ENCODE data around the gene EPB41L4B.
"Not testable (repeated sequence)": the region's sequence is repeated elsewhere in the genome, so short reads cannot be mapped to it uniquely, and the experiment has no call there.

The EPB41L4B gene

DNA sequence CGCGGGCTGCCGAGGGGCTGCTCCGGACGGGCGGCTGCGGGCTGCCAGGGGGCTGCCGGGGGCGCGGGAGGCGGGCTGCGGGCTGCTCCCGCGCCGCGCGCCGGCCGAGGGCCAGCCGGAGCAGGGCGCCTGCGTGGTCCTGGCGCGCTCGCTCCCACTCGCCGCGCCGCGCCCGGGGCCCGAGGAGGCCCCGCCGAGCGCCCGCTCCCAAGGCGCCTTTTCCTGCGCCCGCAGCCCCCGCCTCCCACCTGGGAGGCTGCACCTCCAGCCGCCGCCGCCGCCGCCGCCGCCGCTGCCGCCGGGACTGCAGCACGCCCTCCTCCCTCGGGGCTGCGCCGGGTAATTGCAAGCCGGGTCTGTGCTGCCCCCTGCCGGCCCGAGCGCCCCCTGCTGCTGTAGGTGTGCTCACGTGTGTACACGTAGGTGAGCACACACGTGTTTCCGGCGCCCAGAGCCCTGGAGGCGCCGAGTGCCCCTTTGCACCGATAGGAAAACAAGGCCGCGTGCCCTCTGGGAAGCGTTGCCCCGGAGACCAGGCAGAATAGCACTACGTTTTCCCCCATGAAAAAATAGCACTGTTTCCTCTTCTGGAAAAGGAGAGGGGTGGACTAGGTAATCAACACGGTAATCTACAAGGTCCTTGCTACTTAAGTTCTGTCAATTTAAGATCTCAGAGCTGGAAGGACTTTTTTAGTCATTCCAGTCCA, at the start of gene EPB41L4B:
TSS of gene EPB41L4B (minus strand) at position 318 of the 707 bp plus-strand sequence. CDS start 613 bp downstream, outside the sequence.
- peak; percentile 78 for DNase-seq

- no peak for DNase-seq
Observed at GRCh38 chr9:109369285-109369684, 48.4 kb upstream of the EPB41L4B start.

GRCh38 chr9:109360771-109361170, 39.9 kb upstream of the EPB41L4B start:
- no peak for DNase-seq

DNA sequence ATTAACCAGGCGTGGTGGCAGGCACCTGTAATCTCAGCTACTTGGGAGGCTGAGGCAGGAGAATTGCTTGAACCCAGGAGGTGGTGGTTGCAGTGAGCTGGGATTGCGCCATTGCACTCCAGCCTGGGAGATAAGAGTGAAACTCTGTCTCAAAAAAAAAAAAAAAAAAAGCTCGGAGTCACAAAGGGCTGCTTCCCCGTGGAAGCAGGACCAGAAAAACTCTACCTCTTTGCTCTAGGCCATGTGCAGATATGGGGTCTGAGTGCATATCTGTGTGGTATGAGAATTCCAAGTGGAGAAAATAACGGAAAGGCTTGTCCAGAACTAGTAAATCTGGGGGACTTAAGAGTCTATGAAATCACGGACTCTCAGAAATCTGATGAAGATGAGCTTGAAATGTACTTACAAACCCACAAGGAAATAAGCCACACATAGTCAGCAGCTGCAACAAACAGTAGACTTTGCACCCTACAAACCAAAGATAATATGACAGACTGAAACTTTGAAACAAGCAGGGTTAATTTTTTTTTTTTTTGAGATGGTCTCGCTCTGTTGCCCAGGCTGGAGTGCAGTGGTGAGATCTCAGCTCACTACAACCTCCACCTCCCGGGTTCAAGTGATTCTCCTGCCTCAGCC, 38.2 kb upstream of the EPB41L4B start:
- not testable (repeated sequence) for DNase-seq

- DNase-seq, result no peak
Observed at GRCh38 chr9:109355564-109356297, 34.9 kb upstream of the EPB41L4B start.

DNA sequence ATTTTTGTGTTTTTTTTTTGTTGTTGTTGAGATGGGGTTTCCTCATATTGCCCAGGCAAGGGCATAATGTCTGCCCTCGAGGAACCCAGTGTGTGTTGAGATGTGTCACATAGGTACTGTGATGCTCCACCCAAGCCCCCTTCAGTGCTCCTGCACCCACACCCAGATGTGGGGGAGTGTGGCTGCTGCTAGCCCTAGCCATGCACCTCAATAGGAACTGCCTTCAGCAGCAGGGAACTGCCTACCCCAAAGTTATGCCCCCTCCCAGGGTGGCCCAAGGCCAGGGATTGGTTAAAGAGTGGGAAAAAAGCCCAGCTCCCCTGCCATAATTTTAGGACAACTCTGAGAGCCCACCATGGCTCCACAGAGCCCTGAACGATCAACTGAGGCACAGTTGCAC, 33.3 kb upstream of the EPB41L4B start:
- DNase-seq, result no peak

- DNase-seq, result no peak
Observed at GRCh38 chr9:109351032-109351431, 30.2 kb upstream of the EPB41L4B start.

DNA sequence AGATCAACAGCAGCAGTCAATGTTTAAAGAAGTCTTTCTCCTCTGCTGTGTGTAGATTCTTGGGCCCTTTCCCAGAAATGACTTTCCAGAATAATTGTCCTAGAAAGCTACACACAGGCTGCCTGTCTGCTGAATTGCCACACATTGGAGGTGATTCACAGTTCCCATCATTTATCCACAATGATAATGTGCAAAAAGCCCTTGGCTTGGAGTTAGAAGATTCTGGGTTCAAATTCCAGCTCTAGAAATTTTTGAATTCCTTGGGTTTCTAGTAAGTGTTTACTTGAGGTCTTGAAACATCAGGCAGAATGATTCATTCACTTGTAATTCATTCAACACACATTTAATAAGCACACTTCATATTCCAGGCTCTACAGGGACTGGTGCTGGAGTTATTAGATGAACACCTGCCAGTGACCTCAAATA, 28.6 kb upstream of the EPB41L4B start:
- DNase-seq, result no peak

DNA sequence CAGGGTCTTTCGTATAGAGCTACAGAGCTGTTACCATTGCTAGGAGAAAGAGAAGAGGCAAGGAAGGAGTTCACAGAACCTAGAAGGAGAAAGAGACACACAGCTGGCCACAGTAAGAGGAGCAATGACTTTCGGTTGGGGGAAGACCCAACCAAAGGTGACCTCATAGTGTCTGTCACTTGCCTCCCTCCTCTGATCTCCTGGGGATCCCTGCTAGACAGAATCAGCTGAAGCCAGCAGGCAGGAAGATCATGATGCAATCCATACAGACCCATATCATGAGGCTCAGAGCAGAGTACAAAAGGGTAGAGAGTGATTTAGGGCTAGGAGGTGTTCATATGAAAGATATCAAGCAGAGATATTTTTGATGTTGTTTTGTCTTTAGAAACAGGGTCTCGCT, 26.0 kb upstream of the EPB41L4B start:
- no peak for DNase-seq

DNA sequence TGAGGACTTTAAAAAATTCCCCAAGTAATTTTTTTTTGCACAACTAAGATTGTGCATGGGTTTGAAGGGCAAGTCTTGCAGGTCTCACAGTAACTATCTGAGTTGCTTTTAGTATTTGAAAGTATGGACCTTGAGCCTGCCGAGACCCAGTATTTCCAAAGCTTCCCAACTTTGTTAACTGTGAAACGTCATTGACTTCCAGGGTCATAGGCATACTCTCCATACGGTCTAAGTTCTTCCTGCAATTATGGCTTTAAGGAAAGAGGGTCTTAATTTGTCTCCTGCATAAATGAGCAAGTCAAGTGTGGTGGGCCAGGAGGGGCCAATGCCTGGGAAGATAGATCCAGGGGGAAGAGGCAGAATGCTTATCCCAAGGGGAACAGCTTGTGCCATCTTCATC, 24.0 kb upstream of the EPB41L4B start:
- DNase-seq, result no peak

DNA sequence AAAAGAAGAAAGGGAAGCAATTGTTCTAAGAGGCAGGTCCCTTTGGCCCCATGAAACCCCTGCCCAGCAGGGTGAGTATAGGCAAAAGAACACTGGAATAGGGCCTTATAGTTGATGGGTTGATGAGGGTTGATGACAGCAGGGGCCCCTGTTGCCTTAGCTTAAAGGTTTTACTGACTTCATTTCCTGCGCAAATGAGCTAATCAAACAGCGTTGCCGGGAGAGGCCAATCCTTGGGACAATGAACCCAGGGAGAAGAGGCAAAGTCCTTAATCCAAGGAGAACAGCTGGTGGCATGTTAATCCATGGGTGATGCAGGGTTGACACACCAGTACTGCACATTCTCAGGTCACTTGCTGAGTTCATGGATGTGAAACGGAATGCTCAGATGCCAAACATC, 22.0 kb upstream of the EPB41L4B start:
- DNase-seq, result no peak

GRCh38 chr9:109341561-109341960, 20.7 kb upstream of the EPB41L4B start:
- no peak for DNase-seq

DNA sequence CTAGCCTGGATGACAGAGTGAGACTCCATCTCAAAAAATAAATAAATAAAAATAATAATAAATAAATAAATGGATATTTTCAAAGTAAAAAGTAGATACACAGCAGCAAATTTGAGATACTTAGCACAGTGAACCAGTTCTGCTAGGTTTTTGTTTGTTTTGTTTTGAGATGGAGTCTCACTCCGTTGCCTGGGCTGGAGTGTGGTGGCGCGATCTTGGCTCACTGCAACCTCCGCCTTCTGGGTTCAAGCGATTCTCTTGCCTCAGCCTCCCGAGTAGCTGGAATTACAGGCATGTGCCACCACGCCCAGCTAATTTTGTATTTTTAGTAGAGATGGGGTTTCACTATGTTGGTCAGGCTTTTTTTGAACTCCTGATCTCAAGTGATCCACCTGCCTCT, 20.1 kb upstream of the EPB41L4B start:
- not testable (repeated sequence) for DNase-seq

DNA sequence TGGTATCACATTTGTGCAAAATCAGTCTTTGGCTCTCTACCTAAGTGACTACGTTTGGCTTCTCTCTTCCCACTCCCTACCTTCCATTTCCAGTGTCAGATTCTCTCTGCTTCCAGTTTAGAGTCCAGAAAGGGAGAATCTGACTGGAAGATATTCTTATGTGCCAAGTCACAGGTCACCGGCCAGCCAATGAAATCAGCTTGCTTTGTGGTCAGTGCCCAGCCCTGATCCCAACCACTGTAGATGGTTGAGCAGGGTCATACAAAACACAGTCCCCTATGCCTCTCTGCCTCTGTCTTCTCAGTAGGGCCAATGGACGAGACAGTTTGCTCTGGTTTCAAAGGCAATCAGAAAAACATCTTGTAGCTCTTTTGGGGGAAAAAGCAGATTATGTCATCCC, 15.6 kb upstream of the EPB41L4B start:
- no peak for DNase-seq

GRCh38 chr9:109335929-109336328, 15.1 kb upstream of the EPB41L4B start:
- no peak for DNase-seq

GRCh38 chr9:109335121-109335520, 14.3 kb upstream of the EPB41L4B start:
- no peak for DNase-seq

- DNase-seq, result no peak
Observed at GRCh38 chr9:109331353-109331752, 10.5 kb upstream of the EPB41L4B start.

- DNase-seq, result no peak
Observed at GRCh38 chr9:109329638-109330258, 8.9 kb upstream of the EPB41L4B start.

DNA sequence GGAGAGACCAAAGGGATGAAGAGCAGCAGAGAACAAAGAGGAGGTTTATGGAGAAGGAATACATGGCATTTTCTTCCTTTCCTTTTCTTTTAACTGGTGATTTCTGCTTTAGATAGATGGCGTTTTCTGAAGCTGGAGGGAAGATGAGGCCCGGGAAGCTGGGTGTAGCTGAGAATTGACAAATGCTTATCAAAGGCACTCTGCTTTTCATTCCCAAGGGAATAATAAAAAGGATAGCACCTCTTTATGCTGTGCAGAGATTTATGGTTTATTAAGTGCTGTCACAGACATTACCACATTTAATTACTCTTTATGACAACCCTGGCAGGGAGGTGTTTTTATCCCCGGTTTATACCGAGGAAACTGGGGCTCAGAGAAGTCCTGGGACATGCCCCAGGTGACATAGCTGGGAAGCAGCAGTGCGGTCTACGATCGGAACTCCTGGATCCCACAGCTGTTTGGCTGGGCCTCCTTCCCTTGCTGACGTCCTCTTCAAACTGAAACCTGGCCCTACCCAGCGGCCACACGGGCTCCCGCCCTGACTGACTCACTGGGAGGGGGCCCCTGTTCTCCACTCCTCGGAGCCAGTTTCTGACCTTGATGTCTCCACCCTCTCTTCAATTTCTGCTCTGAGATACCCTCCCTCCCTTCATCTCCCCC, 8.2 kb upstream of the EPB41L4B start:
- DNase-seq, result no peak

DNA sequence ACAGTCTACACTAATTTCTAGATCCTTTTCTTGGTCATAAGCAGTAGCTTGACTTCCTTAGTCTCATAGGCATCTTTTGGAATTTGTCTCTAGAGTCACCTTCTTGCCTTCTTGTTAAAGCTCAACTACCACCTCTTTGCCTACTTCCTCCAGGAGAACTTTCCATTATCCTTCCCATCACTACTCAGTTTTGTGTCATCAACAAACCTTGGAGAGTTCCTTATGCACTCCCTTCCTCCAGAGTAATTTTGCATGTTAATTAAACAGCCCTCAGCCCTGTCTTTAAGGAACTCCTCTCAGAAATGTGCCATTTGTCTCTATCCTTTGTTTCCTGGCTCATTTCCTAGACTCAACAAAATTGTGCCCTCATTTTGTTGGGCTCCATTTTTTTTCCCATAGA, 4.2 kb upstream of the EPB41L4B start:
- no peak for DNase-seq

DNA sequence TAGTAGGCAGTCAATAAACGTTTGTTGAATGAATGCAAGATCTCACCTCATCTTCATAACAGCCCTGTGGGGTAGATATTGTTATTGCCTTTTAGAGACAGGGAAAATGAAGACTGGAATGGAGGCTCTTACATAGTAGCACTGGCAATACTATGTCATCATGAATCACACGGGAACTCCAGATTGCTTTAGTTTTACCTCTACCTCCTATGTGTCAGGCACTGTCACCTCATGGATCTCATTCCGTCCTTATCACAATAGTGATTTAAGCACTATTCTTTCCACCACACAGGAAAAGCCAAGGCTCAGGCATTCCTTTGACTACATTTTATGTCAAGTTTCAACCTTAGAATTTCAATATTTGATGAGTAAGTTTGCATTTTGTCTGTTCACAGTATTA, 2.9 kb upstream of the EPB41L4B start:
- no peak for DNase-seq

DNA sequence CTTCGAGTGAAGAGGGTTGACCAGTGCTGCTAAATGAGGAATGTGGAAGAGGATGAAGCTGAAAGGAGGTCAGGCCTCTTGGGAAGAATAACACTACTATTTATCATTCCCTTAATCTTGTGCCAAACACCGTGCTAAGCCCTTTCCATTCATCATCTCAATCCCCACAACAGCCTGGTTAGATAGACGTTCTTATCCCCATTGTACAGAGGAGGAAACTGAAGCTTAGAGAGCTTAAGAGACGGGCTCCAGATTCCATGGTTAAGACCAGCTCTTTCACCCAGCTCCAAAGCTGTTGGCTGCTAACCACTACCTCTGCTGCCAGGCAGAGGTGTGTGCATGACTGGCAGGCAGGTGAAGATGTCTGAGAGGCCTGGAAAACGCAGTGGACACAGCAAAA, 868 bp upstream of the EPB41L4B start:
- DNase-seq, result no peak

DNA sequence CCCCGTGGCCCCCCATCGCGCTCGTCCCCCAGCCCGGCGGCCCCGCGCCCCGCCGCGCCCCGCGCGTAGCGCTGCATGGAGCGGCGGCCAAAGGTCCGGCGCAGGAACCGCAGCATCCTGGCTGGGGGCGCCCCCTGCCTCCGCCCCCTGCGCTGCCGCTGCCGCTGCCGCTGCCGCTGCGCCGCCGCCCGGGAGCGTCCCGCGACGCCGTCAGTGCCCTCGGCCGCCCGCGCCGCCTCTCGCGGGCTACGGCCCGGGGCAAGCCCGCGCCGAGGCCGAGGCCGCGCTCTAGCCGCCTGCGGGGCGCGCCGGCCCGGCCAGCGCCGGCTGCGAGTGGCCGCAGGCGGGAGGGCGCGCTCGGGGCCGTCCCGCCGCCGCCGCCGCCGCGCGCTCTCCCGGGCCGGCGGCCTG, 523 bp downstream of the EPB41L4B start:
- peak; percentile 10 for DNase-seq

Measured in suppressor macrophage treated with lipopolysaccharide for 4 hours (primary cell).